Hematopoietic multipotent progenitor cell treated with erythropoietin and hydrocortisone succinate and interleukin-3 and kit ligand, for 15 days (in vitro differentiated cells): ENCODE data around the gene USP11.
"Not testable (repeated sequence)": the region's sequence is repeated elsewhere in the genome, so short reads cannot be mapped to it uniquely, and the experiment has no call there.

Source experiments
- DNase-seq: peaks from one replicate; pipeline ENCODE4 v3.0.0-alpha.2; 2015; ENCODE audit warnings: low spot score

The USP11 gene

DNA sequence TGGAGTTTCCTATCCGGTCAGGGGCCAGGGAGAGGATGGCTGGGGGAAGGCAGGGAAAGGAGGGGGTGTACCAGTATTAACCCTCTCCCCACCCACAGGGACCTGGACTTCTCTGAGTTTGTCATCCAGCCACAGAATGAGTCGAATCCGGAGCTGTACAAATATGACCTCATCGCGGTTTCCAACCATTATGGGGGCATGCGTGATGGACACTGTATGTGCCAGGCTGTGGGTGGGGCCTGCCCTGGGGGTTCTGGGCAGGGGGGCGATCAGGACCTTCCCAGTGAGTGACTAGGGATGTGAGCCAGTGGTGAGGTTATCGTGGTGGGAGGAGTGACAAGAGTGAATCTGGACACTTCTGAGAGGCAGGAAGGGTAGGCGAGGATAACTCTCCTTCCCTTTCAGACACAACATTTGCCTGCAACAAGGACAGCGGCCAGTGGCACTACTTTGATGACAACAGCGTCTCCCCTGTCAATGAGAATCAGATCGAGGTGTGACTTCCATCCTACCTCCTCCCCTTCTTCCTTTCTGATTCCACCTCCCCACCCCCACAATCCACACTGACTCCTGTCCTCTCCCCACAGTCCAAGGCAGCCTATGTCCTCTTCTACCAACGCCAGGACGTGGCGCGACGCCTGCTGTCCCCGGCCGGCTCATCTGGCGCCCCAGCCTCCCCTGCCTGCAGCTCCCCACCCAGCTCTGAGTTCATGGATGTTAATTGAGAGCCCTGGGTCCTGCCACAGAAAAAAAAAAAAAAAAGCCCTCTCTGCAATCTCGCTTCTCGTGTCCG is 14.6 kb downstream of the USP11 start:
- no peak for DNase-seq

DNA sequence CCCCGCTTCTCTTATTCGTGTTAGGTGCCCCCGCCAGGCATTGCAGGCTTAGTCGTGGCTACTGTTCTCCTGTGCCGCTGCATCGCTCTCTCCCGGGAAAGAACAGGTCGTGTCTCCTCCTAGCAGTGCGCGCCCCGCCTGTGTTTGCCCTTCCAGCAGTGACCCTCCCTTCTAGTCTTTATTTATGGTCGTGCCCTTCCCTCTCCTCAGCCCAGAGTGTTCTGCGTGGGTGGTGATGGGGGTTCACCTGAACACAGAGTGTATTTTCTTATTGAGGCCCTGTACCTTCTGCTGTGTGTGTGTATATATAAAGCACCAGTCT is 15.2 kb downstream of the USP11 start:
- no peak for DNase-seq

DNA sequence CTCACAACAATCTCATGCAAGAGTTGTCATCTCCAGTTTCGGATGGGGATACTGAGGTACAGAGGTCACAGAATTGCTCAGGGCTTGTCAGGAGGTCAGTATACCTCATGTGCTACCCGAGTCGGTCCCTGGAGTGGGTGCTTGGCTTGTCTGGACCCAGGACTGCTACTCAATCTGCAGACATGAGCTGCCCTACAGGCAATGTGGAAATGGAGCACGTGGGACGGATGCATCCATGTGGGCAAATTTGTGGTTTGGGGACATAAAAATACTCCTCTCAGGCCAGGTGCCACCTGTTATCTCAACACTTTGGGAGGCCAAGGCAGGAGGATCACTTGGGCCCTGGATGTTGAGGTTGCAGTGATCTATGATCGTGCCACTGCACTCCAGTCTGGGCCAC is 15.8 kb downstream of the USP11 start:
- no peak for DNase-seq

DNA sequence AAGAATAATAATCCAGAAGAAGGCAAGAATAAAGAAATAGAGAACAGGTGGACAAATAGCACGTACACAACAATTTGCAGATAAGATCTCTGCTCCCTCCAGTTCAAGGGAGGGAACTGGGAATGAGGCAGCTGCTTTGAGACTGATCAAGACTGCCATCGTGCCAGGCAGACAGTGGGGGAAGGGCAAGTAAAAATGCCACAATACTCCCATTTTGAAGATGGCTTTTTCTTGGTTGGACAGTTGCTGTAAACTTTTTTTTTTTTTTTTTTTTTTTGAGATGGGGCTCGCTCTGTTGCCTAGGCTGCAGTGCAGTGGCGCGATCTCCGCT is 17.2 kb downstream of the USP11 start:
- no peak for DNase-seq

- not testable (repeated sequence) for DNase-seq
Measured at GRCh38 chrX:47257620-47258019, 24.8 kb downstream of the USP11 start.

DNA sequence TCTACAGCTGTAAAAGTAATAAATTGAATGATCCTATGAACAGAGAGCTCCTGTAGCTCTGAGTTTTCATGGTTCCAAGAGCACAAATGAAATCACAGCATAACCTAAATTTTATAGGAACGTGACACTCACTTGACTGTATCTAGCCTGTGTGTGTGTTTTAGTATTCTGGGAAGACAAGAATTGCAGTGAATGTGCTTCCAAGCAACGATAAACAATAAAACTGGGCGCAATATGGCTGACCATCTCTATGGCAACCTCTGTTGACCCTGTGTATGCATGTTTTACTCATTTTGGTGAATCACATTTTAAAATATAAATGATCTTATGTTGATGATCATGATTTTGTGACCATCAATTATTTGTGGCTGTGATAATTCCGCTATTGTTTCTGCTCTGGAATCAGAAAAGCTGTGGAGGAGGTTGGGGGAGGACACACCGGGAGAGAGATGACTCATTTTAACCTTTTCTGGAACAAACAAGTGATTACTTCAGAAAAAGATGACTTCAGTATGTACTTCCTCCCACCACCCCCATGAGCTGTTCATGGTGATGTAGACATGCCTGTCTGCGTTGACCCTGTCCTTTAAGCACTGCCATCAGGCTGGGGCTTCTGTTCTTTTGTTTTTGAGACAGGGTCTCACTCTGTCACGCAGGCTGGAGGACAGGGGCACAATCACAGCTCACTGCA is 31.8 kb downstream of the USP11 start:
- DNase-seq, result no peak

- no peak for DNase-seq
Measured at GRCh38 chrX:47266643-47267042, 33.8 kb downstream of the USP11 start.

DNA sequence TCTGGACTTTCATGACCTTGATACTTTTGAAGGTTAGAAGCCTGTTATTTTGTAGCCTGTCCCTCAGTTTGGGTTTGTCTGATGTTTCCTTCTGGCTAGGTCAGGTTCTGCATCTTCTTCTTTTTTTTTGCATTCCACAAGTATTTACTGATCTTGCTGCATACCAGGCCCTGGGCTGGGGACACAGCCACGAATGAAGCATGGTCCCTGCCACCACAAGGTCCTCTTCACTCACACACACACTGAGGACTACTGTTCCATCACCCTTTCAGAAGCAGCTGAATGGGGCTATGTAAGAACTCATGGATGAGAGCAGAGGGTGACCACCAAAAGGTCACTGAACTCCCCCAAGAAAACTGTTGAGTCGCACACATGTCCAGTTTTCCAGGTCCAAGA is 39.2 kb downstream of the USP11 start:
- DNase-seq, result no peak

GRCh38 chrX:47273011-47273730 is 40.4 kb downstream of the USP11 start:
- no peak for DNase-seq

DNA sequence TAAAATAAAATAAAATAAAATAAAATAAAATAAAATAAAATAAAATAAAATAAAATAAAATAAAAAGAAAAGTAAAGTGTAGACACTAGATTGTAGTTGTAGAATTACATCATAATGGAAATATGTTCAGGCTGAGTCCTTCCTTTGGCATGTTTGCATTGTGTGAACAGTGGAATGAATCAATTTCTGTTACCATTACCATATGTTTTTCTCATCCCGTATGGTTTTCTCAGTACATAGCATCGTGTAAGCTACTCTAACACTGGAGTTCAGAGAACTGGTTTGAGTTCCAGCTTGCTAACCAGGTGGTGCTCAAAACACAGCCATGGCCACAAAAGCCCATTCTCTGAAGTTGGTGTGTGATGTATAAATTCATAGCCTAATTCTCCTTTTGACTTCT is 45.9 kb downstream of the USP11 start:
- no peak for DNase-seq

DNA sequence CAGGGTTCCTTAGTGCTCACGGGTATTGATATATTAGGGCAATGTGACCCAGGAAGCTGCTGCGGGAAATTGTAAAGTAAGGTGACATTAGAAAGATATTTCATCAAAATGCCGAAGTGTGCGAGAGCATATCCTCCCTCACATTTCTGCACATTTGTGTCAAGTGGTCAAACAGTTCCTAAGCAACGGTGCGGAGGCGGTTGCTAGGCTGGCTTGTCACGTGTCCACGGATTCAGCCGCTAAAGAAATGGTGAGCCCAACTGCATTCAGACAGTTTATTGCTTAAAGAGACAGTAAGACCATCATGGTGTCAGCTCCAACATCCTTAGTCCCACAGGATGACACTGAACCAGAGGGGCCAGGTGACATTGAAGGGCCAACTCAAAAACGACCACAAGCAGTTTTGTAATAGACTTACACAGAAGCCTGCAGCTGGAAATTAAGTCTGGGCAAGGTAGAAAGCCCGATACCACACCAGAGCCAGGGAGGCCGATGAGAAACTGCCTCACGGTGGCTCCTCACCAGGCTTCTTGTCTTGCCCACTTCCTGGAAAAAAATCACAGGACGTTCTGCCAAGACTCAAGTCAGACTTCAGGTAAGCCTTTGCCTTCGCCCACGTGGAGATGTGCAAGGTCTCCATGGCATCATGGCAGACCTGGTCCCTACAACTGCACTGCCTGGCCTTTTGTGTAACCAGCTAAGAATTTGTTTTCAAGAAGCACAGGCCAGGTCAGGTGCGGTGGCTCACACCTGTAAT is 50.4 kb downstream of the USP11 start:
- no peak for DNase-seq

- not testable (repeated sequence) for DNase-seq
Measured at GRCh38 chrX:47284616-47285015, 51.8 kb downstream of the USP11 start.

DNA sequence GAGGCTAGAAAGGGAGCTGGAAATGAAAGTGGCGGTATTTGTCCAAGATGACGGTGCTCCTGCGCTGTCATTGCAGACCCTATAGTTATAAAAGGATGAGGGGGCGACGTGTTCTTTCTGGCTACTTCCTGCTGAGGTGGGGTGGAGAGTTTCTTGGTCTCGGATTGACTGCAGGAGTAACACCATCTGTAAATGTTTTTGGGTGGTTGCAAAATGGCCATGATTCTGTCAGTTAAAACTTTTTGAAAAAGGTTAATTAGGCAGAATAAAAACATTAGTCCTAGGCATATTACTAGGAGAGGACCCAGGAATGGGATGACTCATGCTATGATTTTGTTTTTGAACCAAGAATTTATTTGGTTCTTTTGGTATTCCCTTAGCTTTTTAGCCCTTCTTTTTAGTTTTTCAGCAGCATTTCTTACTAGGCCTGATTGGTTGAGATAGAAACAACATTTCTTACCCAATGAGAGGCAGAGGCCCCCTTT is 53.1 kb downstream of the USP11 start:
- no peak for DNase-seq

GRCh38 chrX:47293106-47293505 is 60.3 kb downstream of the USP11 start:
- DNase-seq, result no peak

GRCh38 chrX:47296766-47297365 is 64.1 kb downstream of the USP11 start:
- no peak for DNase-seq

GRCh38 chrX:47297874-47298273 is 65.1 kb downstream of the USP11 start:
- DNase-seq, result no peak
